ENCODE results near the gene TOMM5.

Gene TOMM5

GRCh38 chr9:37541465-37541864 lies 50.9 kb downstream of the TOMM5 start:
- Histone ChIP-seq H3K9ac (ENCODE audit: low read depth, low read length) (no peak overlapping the region), H3K4me1 (ENCODE audit: control insufficient read depth, insufficient read depth, low read length) (no peaks in the 10 kb centered on the region), H3K36me3 (ENCODE audit: insufficient read depth, low read length) (peaks cover 31% of the 10 kb centered on the region), H3K27me3 (ENCODE audit: control insufficient read depth, insufficient read depth, low read length) (no peaks in the 10 kb centered on the region), H3K4me3 (ENCODE audit: low read length) (no peak overlapping the region), H3K4me2 (ENCODE audit: low read length) (no peak overlapping the region), H3K9me3 (replicated peaks; ENCODE audit: low read length) (no peaks in the 10 kb centered on the region)

- Histone ChIP-seq H3K9me3 (replicated peaks; ENCODE audit: low read length) (no peaks in the 10 kb centered on the region), H3K4me3 (ENCODE audit: low read length) (no peak overlapping the region), H3K4me2 (ENCODE audit: low read length) (no peak overlapping the region), H3K9ac (ENCODE audit: low read depth, low read length) (no peak overlapping the region), H3K36me3 (ENCODE audit: insufficient read depth, low read length) (peaks cover 39% of the 10 kb centered on the region), H3K27me3 (ENCODE audit: control insufficient read depth, insufficient read depth, low read length) (no peaks in the 10 kb centered on the region), H3K4me1 (ENCODE audit: control insufficient read depth, insufficient read depth, low read length) (no peaks in the 10 kb centered on the region)
Observed at GRCh38 chr9:37540634-37541033, 51.8 kb downstream of the TOMM5 start.

DNA sequence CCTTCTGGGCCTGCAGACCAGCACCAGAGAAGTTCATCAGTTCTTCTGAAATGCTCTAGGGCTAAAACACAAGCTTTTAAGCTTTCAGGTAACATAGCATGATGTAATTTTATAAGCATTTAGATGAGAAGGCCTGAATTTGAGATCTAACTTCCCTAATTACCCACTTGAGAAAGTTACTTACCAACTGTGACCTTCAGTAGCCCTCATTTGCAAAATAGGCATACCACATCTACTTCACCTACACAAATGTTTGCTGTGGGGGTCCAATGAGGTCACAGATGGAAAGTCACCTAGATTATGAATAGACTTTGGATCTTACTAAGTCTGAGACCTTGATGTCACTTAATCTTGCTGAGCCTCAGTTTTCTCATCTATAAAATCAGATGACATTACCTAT lies 52.8 kb downstream of the TOMM5 start:
- Histone ChIP-seq H3K4me1 (ENCODE audit: control insufficient read depth, insufficient read depth, low read length) (no peaks in the 10 kb centered on the region), H3K36me3 (ENCODE audit: insufficient read depth, low read length) (peaks cover 41% of the 10 kb centered on the region), H3K4me2 (ENCODE audit: low read length) (no peak overlapping the region), H3K9me3 (replicated peaks; ENCODE audit: low read length) (no peaks in the 10 kb centered on the region), H3K27me3 (ENCODE audit: control insufficient read depth, insufficient read depth, low read length) (no peaks in the 10 kb centered on the region), H3K4me3 (ENCODE audit: low read length) (no peak overlapping the region), H3K9ac (ENCODE audit: low read depth, low read length) (no peak overlapping the region)
